ENCODE measurements around the gene NXNL1. TPM values are rescaled to one million over a fixed set of nuclear protein-coding genes. Genes with fewer than 3 reads are reported as not detected.

The NXNL1 gene
- total and polyA plus RNA-seq, 2 of the 13 experiments (the other 11 are each of a cell fraction or from before 2014, with no cell fraction given): not detected

GRCh38 chr19:17419621-17420474 is 40.9 kb downstream of the NXNL1 start, which contains the start of gene MVB12A (continued):
- TF ChIP-seq ZNF660 (CRISPR knock-in tag; IDR thresholded peaks at IDR 0.05; ENCODE audit: borderline replicate concordance, low read depth) (no peak), E2F2 (CRISPR knock-in tag; IDR thresholded peaks at IDR 0.05; ENCODE audit: borderline replicate concordance) (peak; percentile 62; the same call in 1 of the 2 replicates), ZNF282 (IDR thresholded peaks at IDR 0.05; ENCODE audit: partially characterized antibody) (no peak), USF2 (IDR thresholded peaks at IDR 0.05; ENCODE audit: low read depth, low read length) (no peak), USF2 (CRISPR knock-in tag; IDR thresholded peaks at IDR 0.05; ENCODE audit: borderline replicate concordance) (no peak), THAP11 (CRISPR knock-in tag; IDR thresholded peaks at IDR 0.05) (peak; percentile 100), HDAC6 (IDR thresholded peaks at IDR 0.05; ENCODE audit: low read depth, low read length) (no peak), SNRNP70 (IDR thresholded peaks at IDR 0.05; ENCODE audit: low read depth, low read length) (no peak), YEATS4 (CRISPR knock-in tag; IDR thresholded peaks at IDR 0.05; ENCODE audit: borderline replicate concordance) (peak; percentile 61; the same call in 1 of the 2 replicates), ZNF264 (CRISPR knock-in tag; IDR thresholded peaks at IDR 0.05) (peak; percentile 80), PHF8 (CRISPR knock-in tag; IDR thresholded peaks at IDR 0.05) (peak; percentile 57; the same call in 1 of the 2 replicates), THAP7 (CRISPR knock-in tag; IDR thresholded peaks at IDR 0.05) (no peak), MLXIP (CRISPR knock-in tag; IDR thresholded peaks at IDR 0.05; ENCODE audit: borderline replicate concordance) (no peak), TEF (CRISPR knock-in tag; IDR thresholded peaks at IDR 0.05) (no peak), RARG (CRISPR knock-in tag; IDR thresholded peaks at IDR 0.05; ENCODE audit: low read depth) (no peak), ZSCAN20 (CRISPR knock-in tag; IDR thresholded peaks at IDR 0.05; ENCODE audit: borderline replicate concordance) (no peak), ZNF414 (CRISPR knock-in tag; IDR thresholded peaks at IDR 0.05) (peak; percentile 58; the same call in 1 of the 2 replicates), NRL (CRISPR knock-in tag; IDR thresholded peaks at IDR 0.05; ENCODE audit: borderline replicate concordance) (no peak), ZNF180 (CRISPR knock-in tag; IDR thresholded peaks at IDR 0.05; ENCODE audit: borderline replicate concordance, low read depth) (no peak), NFKB2 (CRISPR knock-in tag; IDR thresholded peaks at IDR 0.05; ENCODE audit: borderline replicate concordance) (peak; percentile 74; the same call in 1 of the 2 replicates)

Measured in HepG2 (cell line).